Stimulated activated CD4-positive, alpha-beta T cell treated with anti-CD3 and anti-CD28 coated beads, Interleukin-4, amount 100 ng/mL, for 24 hours (primary cell): ENCODE measurements around the gene FEZF2.

ENCODE experiments used
- DNase-seq: peaks from one replicate; pipeline ENCODE4 v3.0.0-alpha.2; 2020

FEZF2 gene

DNA sequence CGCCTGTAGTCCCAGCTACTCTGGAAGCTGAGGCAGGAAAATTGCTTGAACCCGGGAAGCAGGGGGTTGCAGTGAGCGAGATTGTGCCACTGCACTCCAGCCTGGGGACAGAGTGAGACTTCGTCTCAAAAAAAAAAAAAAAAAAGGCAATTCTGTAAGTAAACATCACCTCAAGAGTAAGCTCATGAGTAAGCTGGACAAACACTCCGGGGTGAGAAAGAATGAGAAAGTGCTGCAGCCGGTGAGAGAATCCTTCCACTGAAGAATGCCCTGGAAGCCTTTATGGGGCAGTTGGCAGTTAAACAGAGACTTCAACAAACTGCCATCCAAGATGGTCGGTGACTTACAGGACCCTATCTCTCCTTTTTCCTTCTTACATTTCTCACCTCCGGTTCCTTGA is 47.5 kb downstream of the FEZF2 start:
- DNase-seq: no peak

- DNase-seq: no peak
Observed at GRCh38 chr3:62323241-62323640, 50.1 kb downstream of the FEZF2 start.
